ENCODE data around the gene LRRC36.

The LRRC36 gene

GRCh38 chr16:67294171-67294757 lies 32.4 kb upstream of the LRRC36 start:
- no peak for DNase-seq

- no peak for DNase-seq
These were observed 31.7 kb upstream of the LRRC36 start for GRCh38 chr16:67294938-67295361.

GRCh38 chr16:67296420-67296819 lies 30.2 kb upstream of the LRRC36 start:
- no peak for DNase-seq

- no peak for DNase-seq
These were observed 28.3 kb upstream of the LRRC36 start for GRCh38 chr16:67298277-67298676.

- DNase-seq, result no peak
These were observed 27.3 kb upstream of the LRRC36 start for GRCh38 chr16:67299269-67299668.

GRCh38 chr16:67301080-67301782 lies 25.4 kb upstream of the LRRC36 start:
- DNase-seq, result no peak

GRCh38 chr16:67302076-67302475 lies 24.5 kb upstream of the LRRC36 start:
- no peak for DNase-seq

GRCh38 chr16:67302970-67303369 lies 23.6 kb upstream of the LRRC36 start:
- no peak for DNase-seq

GRCh38 chr16:67304020-67304419 lies 22.6 kb upstream of the LRRC36 start:
- DNase-seq, result no peak

- DNase-seq, result no peak
These were observed 21.2 kb upstream of the LRRC36 start for GRCh38 chr16:67305216-67306071.

GRCh38 chr16:67310561-67310960 lies 16.1 kb upstream of the LRRC36 start:
- DNase-seq, result no peak

- DNase-seq, result peak; percentile 95
These were observed 14.8 kb upstream of the LRRC36 start for GRCh38 chr16:67311607-67312488.

GRCh38 chr16:67312719-67313118 lies 13.9 kb upstream of the LRRC36 start:
- DNase-seq, result no peak

GRCh38 chr16:67317853-67318252 lies 8.8 kb upstream of the LRRC36 start:
- DNase-seq, result no peak

- DNase-seq, result no peak
These were observed 522 bp upstream of the LRRC36 start for GRCh38 chr16:67326115-67326471.

- no peak for DNase-seq
These were observed 1.1 kb downstream of the LRRC36 start for GRCh38 chr16:67327743-67328142.

- DNase-seq, result no peak
These were observed 3.3 kb downstream of the LRRC36 start for GRCh38 chr16:67329901-67330300.

- no peak for DNase-seq
These were observed 6.7 kb downstream of the LRRC36 start for GRCh38 chr16:67333315-67333714.

GRCh38 chr16:67336116-67336515 lies 9.5 kb downstream of the LRRC36 start:
- no peak for DNase-seq

GRCh38 chr16:67336648-67337047 lies 10.0 kb downstream of the LRRC36 start:
- no peak for DNase-seq

GRCh38 chr16:67339453-67339852 lies 12.8 kb downstream of the LRRC36 start:
- DNase-seq, result no peak

- DNase-seq, result no peak
These were observed 14.6 kb downstream of the LRRC36 start for GRCh38 chr16:67341250-67341649.

- no peak for DNase-seq
These were observed 16.0 kb downstream of the LRRC36 start for GRCh38 chr16:67342616-67343015.
